ENCODE measurements around the gene CPSF4.

CPSF4 gene

DNA sequence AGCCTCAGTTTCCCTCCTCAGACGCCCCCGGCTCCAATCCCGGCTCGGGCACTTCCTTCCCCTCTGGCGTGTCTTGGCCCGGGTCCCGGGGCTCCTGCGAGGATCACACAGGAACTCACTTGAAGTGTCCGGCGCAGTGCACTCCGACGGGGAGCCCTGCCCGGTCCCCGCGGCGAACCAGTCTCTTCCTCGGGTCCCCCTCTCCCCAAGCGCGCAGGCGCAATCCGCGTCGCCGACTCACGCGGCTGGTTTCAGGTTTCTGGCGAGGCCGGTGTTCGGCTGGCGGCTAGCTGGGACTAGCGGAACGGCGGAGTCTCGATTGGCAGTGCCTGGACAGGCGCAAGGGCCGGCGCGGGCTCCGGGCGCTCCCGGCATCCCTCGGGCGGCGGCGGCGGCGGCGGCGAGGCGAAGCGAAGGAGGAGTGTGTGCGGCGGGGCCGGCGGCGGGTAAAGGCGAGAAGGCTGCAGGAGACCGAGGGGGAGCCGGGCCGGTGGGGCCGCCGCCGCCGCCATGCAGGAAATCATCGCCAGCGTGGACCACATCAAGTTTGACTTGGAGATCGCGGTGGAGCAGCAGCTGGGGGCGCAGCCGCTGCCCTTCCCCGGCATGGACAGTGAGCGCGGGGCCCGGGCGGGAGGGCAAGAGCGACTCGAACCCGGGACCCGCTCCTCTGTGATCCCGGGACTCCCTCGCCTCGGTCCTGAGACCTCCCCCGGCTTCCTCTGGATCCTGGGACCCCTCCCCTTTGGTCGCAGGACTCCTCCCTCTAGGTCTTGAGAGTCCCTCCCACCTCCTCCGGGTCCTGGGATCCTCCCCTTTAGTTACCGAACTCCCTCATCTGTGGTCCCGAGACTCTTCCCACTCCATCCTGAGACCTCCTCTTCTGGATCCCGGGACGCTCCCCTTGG lies at the start of gene CPSF4, which contains the start of gene PTCD1:
Gene CPSF4 (plus strand): TSS at position 371 of the 908 bp plus-strand sequence. CDS start 140 bp downstream, at position 511.
Gene PTCD1 (minus strand): TSS at position 226 of the 908 bp plus-strand sequence. CDS start 3,556 bp downstream, outside the sequence.
- peak; percentile 76 for DNase-seq (ENCODE audit: low read depth)

DNA sequence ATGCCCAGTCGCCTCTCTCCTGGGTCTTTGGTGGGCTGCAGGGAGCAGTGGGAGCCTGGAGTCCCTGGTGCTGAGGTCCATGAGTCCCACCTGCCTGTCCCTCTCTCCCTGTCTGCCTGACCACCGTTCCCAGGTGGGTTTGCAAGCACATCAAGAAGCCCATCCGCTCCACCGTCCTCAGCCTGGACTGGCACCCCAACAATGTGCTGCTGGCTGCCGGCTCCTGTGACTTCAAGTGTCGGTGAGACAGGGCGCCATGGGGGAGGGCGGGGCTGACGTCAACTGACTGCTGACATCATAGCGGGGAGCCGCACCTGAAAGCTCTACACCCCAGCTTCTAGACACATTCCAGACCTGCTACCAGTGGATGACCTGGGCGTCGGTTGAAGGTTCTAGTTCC lies 49.0 kb upstream of the CPSF4 start:
- DNase-seq (ENCODE audit: low read depth), result no peak

DNA sequence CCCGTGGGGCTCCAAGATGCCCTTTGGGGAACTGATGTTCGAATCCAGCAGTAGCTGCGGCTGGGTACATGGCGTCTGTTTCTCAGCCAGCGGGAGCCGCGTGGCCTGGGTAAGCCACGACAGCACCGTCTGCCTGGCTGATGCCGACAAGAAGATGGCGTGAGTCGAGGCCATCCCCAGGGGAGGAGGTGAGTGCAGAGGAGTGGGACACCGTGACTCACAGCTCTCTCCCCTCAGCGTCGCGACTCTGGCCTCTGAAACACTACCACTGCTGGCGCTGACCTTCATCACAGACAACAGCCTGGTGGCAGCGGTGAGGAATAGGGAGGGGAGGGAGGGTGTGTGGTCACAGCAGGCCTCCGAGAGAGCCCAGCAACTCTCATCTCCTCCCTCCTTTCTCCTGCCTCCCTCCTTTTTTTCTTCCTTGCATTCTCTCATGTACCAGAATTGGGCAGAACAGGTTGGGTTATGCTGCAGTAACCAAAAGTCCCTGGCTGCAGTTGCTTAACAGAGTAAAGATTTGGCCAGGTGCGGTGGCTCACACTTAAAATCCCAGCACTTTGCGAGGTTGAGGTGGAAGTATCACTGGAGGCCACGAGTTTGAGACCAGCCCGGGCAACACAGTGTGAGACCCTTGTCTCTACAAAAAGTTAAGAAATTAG lies 47.7 kb upstream of the CPSF4 start:
- DNase-seq (ENCODE audit: low read depth), result no peak

DNA sequence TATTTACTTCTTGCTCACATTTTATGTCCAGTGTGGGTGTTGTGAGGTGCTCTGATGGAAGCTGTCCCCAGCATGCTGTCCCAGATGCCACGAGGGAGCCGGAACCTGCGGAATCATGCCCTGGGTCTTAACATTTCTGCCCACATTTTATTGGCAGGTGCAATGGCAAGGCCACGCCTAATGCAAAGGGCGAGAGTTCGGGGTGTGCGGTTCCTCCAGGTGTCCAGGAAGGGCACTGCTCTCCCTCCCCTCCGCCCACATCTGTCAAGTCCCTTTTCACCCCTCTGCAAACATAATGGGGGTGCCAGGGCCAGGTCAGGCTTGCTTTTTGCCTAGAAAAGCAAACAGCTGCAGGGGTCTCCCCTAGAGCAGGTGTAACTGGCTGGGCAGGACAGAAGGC lies 46.7 kb upstream of the CPSF4 start:
- no peak for DNase-seq (ENCODE audit: low read depth)

DNA sequence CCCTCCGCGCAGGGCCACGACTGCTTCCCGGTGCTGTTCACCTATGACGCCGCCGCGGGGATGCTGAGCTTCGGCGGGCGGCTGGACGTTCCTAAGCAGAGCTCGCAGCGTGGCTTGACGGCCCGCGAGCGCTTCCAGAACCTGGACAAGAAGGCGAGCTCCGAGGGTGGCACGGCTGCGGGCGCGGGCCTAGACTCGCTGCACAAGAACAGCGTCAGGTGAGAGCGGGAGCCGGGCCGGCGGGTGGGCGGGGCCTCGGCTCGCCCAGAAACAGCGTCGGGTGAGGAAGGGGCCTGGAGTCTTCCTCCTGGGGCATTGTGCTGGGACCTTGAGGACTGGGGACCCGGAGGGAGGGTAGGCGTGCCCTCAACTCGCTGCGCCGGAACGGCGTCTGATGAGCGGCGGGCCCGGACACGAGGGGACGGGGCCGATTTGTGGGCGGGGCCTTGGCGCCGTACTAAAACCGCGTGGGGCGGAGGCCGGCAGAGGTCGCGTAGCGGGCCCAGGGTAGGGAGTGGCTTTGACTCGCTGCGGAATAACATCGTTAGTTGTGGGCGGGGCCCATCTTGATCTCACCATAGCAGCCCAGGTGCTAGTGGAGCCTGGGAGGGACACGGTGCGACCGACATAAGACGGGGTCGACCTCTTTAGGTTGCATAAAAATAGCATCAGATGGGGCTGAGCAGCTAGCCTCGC lies 45.9 kb upstream of the CPSF4 start:
- DNase-seq (ENCODE audit: low read depth), result no peak

DNA sequence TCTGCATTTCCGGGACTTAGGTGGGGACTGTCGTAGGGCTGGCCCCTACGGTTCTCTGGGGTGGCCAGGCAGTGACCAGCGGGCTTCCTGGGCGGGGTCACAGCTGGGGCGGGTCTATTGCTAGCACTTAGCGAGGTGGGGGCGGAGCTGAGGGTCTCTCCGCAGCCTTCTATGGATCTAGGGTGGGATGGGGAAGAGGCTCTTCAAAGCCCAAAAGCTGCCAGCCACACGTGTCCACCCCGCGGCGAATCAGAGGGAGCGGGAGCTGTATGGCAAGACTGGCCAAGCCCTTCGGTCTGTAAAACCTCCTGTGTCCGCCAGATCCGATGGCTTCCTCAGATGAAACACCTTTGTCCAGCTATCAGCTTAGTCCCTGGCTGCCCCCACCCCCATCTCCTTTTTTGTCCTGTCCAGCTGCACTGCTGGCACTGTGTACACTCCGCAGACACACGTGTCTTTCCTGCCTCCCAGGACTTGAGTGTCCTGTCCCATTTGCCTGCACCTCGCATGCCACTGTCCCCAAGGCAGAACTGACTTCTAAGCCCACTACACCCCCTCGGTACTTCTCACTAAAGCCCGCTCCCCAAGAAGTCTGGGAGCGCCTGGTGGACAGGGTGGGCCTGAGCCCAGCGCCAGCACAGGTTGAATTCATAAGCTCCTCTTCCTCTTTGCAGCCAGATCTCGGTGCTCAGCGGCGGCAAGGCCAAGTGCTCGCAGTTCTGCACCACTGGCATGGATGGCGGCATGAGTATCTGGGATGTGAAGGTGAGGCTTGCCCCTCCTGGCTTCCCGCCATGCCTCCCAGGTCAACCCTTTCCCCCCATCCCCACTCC lies 45.2 kb upstream of the CPSF4 start:
- DNase-seq (ENCODE audit: low read depth), result no peak

DNA sequence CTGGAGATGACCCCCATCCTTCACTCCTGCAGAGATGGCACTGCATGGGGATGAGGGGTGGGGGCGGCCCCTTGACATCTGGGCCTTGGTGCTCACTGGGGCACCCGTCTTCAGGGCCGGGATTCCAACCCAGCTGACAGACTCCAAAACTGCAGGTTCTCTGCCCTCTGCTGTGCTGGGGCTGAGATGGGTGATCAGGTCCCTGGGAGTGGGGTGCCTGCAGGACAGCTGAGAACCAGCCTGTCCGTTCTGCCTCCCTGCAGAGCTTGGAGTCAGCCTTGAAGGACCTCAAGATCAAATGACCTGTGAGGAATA lies 44.6 kb upstream of the CPSF4 start:
- DNase-seq (ENCODE audit: low read depth), result no peak

DNA sequence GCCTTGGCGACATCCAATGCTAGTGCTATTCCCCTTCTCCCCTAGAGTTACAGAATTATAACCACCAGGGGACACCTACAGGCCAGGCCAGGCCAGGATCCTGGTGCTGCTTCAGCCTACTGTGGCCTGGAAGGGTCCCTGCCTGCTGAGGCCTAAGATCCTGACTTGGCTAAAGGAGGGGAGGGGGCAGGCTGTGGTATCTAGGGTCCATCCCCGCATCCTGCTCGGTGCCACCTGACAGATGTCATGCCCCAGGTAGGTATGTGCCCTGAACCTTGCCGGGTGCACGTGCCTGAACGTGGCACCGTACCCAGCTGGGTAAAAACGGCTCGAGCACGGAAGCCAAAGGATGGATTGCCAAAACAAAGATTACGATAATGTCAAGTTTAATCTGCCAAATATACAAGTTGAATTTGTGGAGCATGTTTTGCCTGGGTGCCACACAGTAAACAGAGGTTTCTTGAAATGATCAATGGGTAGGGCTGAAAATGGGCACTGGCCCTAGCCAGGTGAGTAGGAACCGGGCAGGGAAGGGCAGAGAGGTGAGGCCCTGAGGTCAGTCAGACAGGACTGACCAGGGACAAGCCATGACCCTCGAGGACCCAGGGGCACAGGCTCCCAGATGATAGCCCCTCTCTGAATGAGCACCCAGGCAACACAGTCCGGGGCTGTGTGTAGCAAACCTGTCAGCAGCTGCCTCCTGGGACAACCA lies 43.0 kb upstream of the CPSF4 start:
- no peak for DNase-seq (ENCODE audit: low read depth)

DNA sequence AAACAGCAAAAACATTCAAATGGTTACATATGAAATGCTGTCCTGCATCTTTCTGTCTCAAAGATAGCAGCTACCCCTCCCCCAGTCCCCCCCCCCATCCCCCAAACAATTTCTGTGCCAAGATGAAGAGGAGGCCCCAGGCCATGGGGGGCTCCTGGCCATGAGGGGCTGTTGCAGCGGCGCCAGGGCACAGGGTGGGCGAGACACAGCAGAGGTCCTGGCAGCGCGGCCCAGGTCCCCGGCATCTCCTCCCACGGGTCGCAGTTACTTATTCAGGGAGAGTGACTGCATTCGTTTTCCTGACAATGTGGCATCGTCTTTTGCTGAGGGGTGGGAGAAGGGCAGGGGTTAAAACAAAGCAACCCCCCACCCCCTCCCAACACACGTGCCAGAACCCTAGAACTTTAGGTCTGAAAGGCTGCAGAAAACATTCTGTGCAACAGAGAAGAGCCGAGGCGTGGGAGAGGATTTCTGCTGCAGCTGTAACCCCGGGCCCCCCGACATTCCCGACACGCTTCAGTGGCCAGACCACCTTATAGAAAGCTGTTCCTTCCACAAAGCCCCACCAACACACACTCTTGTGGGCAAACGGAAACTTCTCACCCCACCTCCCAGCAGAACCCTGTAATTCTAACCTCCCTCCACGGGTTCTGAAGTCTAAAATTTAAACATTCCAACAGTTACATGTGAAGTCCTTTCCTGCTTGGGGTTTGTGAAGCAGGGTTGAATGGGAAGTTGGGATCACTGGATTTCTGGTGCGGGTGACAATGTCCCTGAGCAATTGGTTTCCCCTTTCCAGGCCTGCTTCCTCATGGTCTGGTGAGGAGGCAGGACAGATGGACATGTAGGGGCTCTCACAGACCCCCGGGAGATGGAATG lies 42.1 kb upstream of the CPSF4 start:
- no peak for DNase-seq (ENCODE audit: low read depth)

DNA sequence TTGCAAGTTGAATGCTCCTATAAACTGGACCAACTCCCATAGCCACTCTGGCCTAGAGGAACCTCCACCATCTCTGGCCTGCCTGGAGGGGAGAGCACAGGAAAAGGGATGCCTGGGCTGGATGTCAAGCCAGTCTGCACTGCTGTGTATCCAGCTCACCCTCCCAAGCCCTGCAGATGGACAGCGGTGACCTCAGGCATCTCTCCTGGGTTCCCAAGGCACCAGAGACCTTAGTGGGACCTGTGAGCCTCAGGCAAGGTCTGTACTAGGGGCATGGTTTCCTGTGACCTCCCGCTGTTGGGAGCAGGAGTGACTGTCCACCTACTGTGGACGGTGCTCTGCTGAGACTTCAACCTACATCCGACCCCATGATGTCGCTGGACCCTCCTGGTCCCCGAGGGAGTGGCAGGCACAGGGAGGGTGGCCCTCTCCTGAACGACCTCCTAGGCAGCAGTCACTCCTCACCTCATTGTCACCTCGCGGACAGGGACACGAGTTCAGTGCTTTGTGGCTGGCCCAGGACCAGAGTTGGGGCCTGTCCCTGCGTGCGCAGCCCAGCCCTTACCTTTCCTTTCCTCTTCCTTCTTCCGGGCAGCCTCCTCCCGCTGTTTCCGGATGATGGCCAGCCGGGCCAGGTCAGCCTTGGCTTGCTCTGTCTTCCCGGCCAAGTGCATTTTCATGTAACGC lies 41.3 kb upstream of the CPSF4 start:
- DNase-seq (ENCODE audit: low read depth), result no peak

DNA sequence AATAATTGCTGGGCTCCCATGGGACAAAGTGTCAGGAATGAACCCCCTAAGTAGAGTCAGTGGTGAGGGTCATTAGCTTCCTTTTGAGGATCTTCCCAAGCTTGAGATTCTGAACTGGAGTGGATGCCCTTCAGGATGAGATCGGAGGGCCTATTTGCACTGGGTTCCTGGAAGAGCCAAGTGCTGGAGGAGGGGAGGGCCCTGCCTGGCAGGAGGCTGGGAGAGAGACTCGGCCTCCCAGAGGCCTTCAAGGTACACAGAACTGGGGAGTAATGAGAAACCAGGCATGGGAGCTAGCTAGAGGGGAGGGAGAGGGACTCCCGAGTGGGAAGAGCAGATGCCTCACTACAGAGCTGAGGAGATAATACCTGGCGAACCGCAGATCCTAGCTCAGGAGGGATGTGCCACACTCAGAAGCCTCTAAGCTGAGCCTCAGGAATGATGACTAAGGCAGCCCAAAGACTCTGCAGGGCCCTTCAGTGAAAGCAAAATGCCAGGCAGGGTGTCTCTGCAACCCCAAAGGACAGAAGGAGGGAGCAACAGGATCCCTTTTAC lies 39.8 kb upstream of the CPSF4 start:
- no peak for DNase-seq (ENCODE audit: low read depth)

DNA sequence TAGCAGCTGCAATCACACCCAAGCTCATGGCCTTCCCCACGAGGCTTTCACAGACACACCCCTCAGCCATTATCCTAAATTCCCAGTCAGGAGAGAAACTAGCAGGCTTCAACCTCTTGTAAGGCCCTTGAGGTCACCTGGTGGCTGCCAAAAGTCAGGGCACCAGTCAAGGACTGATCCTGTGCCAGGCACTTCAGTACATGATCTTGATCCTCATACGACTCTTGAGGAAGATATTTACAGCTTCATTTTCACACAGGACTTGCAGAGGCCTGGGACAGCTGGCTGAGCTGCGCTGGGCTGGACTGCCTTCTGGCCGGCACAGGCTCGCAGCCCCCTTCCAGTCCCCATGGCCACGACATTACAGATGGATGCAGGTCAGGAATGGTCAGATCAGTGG lies 39.1 kb upstream of the CPSF4 start:
- no peak for DNase-seq (ENCODE audit: low read depth)

DNA sequence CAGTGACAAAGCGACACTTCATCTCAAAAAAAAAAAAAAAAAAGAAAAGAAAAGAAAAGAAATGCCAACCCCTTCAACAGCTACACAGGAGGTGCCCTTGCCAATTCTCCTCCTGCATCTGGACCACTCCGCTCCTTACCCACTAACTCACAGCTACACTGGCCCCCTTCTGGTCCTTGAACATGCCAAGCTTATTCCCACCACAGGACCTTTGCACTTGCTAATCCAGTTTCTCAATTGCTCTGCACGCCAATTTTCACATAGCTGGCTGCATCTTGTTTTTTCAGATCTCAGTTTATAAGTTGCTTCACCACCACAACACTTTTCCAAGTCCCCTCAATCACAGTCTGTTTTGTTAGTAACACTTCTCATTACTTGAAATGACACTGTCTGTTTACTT lies 35.9 kb upstream of the CPSF4 start:
- DNase-seq (ENCODE audit: low read depth), result no peak

DNA sequence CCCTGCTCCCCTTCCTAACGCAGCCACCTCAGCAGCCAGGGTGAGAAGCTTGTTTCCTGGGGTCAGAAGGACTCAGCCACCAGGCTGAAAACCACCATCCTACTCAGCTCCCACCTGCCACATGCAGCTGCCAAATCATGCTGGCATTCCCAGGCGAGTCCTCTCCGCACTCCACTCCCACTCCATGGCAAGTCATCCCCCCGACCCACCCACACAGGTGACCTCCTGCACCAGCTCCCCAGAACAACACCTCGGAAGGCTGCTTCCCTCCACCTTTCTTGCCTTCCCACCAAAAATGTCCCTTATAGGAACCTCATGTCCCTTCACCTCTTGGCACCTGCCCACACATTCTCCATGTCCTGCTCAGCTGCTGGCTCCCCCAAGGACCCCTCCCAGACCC lies 35.0 kb upstream of the CPSF4 start:
- DNase-seq (ENCODE audit: low read depth), result no peak

DNA sequence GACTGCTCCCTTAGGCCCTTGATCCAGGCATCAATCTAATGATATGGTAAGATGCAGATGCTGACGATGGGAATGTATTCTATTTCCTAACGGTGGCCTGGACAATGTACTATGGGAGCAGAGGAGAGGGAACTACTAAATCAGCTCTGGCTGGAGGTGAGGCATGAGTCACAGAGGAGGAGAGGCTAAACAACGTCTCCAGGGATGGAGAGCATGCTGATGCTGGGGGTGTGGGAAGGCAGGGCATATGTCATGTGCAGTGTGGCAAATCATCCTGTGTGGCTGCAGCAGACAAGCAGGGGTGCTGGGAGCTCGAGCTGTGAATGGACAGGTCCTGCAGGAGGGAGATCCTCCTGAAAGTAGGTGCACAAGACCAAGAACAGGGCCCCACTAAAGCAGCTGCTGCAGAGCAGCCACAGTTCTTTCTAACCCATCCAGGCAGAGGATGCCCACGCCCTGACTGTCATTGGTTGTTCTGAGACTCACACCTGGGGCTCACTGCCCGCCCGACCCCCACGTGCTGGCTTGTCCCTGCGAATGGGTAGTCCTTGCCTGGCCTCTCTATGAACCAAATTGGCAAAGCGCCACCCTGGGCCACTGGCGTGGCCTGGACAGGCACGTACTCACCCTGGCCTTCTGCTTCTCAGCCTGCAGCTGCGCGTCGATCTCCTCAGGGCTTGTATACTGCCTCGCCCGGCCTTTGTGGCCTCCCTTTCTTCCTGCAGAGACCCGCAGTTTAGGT lies 34.3 kb upstream of the CPSF4 start:
- no peak for DNase-seq (ENCODE audit: low read depth)

DNA sequence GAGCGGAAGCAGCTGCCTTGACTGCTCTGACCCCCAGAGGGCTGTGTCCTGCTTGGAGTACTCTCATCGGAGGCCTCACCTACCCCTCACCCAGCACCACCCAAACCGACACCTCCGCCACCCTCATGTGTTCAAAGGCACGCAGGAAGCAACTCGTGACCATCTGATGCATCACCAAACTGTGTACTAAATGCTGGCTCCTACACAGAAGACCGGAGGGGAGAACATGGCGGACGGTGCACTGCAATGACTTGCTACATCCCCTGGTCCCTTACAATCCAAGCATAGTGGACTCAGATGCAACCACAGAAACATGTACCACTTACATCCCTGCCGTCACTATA lies 33.8 kb upstream of the CPSF4 start:
- DNase-seq (ENCODE audit: low read depth), result no peak

DNA sequence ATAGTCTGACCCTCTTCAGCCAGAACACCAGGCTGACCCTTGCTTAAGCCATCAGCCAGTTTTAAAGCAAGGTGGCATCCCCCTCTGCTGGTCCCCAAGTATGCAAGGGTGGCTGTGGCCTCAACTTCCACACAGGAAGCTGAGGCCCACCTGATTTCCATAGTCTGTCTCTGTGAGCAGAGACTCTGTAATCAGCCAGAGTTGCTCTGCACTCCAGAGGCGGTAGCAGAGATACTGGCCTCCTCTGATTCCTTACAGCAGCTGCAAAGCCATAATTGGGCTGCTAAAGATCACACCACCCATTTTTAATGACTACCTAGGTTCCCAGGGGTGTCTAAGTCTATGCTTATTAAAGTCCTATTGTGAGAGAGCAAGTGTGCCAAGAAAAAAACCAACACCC lies 32.2 kb upstream of the CPSF4 start:
- no peak for DNase-seq (ENCODE audit: low read depth)

DNA sequence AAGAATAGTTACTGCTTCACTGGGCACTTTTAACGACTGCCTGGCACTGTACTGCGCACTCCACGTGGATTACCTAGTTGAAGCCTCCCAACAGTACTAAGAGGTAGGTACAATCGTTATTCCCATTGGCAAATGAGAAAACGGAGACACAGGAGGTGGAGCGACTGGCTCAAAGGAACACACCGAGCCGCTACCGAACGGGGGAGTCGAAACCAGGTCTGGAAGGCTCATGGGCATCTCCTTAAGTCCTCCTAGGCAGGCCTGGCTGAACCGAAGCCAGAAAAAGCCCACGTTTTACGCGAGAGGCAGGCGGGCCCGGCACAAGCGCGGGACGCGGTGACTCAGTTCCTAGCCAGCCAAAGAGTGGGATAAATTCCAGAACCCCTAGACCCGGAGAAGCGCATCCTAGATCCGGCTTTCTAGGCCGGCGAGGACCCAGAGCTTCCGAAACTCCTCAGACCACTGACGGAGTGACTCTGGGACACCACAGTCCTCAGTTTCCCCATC lies 30.8 kb upstream of the CPSF4 start:
- no peak for DNase-seq (ENCODE audit: low read depth)
